Fibroblast of the aortic adventitia (primary cell): ENCODE results near the gene SHROOM1. TPM values are rescaled to one million over a fixed set of nuclear protein-coding genes. Genes with fewer than 3 reads are reported as not detected.
"Not testable (repeated sequence)": the region's sequence is repeated elsewhere in the genome, so short reads cannot be mapped to it uniquely, and the experiment has no call there.

Experiments
- DNase-seq: peaks from one replicate; pipeline ENCODE4 v3.0.0-alpha.2; 2010; ENCODE audit warnings: low read depth
- H3K4me3 ChIP-seq: 2 replicates; pipeline ENCODE4 v1.5.1; 2011; ENCODE audit warnings: low read depth, mild to moderate bottlenecking, control low read depth, low read length, moderate library complexity
- CTCF ChIP-seq: IDR thresholded peaks from 2 replicates; pipeline ENCODE4 v1.5.1; 2011; ENCODE audit warnings: mild to moderate bottlenecking, low read length, control low read depth, inconsistent platforms; ENCODE audit not compliant: insufficient read depth
- total RNA-seq: library from RNA; depleted of rRNA; stranded (reverse); fragments of >200 nt; gene quantifications from 2 replicates; pipeline ENCODE4 v1.2.3, GENCODE V29; 2012; ENCODE audit warnings: low replicate concordance

The SHROOM1 gene
- total RNA-seq, 1 donor: 7.6 TPM

- H3K4me3 ChIP-seq: no peak overlapping the region
- TF ChIP-seq CTCF: no peak
- DNase-seq: no peak
These were observed 23.1 kb downstream of the SHROOM1 start for GRCh38 chr5:132807163-132807838.

DNA sequence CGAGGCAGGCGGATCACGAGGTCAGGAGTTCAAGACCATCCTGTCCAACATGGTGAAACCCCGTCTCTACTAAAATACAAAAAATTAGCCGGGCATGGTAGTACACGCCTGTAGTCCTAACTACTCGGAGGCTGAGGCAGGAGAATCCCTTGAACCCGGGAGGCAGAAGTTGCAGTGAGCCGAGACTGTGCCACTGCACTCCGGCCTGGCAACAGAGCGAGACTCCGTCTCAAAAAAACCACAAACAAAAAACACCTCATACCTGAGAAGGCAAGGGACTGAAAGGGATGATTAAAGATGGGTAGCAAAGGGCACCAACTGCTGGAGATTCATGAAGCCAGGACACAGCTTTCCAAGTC is 23.7 kb downstream of the SHROOM1 start:
- not testable (repeated sequence) for DNase-seq

GRCh38 chr5:132805872-132806271 is 24.6 kb downstream of the SHROOM1 start:
- not testable (repeated sequence) for H3K4me3 ChIP-seq, DNase-seq

More for the DNA sequence above, 23.7 kb downstream of the SHROOM1 start:
- not testable (repeated sequence) for H3K4me3 ChIP-seq

DNA sequence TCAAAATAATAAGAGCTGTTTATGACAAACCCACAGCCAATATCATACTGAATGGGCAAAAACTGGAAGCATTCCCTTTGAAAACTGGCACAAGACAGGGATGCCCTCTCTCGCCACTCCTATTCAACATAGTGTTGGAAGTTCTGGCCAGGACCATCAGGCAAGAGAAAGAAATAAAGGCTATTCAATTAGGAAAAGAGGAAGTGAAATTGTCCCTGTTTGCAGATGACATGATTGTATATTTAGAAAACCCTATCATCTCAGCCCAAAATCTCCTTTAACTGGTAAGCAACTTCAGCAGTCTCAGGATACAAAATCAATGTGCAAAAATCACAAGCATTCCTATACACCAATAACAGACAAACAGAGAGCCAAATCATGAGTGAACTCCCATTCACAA is 26.2 kb downstream of the SHROOM1 start:
- DNase-seq, H3K4me3 ChIP-seq: not testable (repeated sequence)

DNA sequence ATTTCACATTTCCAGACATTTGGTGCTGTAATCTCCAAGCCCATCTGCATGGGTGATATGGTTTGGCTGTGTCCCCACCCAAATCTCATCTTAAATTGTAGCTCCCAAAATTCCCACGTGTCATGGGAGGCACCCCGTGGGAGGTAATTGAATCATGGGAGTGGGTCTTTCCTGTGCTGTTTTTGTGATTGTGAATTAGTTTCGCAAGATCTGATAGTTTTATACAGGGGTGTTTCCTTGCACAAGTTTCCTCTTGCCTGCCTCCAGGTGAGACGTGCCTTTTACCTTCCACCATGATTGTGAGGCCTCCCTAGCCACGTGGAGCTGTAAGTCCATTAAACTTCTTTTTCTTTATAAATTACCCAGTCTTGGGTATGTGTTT is 27.8 kb downstream of the SHROOM1 start:
- not testable (repeated sequence) for H3K4me3 ChIP-seq, DNase-seq

DNA sequence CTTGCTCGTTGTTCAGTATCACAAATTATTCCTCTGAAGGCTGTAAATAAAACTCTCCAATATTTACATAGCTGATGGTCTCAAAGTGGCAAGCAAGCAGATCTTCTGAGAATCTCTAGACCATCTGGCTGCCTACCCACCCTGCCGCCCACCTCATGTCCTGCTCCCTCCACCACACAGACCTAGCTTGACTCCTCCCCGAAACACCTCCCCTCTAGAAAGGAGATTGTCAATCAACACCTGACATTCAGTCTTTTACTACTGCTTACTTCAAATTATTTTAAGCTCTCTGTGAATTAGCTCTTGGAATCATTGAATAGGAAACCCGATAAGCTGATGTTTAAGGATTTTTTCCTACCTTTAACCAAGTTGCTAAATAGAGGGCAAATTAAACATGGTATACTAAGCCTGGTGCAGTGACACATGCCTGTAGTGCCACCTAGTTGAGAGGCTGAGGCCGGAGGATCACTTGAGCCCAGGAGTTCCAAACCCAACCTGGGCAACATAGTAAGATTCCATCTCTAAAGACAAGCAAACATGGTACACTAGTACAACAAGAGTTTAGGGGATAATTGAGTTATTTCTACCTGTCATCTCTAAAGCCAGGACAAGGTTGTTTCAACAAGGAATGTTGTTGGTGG is 28.3 kb downstream of the SHROOM1 start:
- no peak overlapping the region for H3K4me3 ChIP-seq
- TF ChIP-seq CTCF: no peak
- DNase-seq: no peak

- no peak for TF ChIP-seq CTCF
- DNase-seq: no peak
These were observed 29.9 kb downstream of the SHROOM1 start for GRCh38 chr5:132800545-132800944.

GRCh38 chr5:132799392-132799791 is 31.1 kb downstream of the SHROOM1 start:
- no peak overlapping the region for H3K4me3 ChIP-seq
- DNase-seq: no peak
- TF ChIP-seq CTCF: no peak

More at GRCh38 chr5:132800545-132800944, 29.9 kb downstream of the SHROOM1 start:
- no peak overlapping the region for H3K4me3 ChIP-seq

- no peak for TF ChIP-seq CTCF
- DNase-seq: no peak
- no peak overlapping the region for H3K4me3 ChIP-seq
These were observed 32.8 kb downstream of the SHROOM1 start for GRCh38 chr5:132797651-132798050.
